ENCODE measurements around the gene NRXN2.

NRXN2 gene

DNA sequence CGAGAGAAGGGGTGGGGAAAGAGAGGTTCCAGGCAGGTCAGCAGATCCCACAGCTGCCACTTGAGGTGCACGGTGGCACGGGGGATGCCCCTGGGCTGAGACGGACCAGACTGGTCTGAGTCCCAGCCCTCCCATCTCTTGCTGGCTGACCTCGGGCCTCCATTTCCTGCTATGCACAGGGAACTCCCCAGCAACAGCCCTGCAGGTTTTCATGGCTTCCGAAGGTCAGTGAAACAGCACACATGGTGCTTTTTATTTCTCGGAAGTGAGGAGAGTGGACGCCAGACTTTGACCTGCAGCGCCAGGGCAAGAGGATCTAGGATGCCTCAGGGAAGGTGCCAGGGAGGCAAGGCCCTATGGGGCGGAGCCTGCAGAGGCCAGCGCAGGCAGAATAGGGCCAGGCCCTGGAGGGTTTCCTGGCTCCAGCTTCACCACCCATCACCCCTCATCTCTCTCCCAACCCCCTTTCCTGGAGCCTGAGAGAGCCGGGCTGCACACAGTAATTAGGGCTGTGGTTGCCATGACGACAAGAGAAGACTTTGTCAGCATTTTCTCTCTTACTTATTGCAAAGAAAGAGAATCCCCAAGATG lies 102.5 kb downstream of the NRXN2 start:
- no peak for DNase-seq

DNA sequence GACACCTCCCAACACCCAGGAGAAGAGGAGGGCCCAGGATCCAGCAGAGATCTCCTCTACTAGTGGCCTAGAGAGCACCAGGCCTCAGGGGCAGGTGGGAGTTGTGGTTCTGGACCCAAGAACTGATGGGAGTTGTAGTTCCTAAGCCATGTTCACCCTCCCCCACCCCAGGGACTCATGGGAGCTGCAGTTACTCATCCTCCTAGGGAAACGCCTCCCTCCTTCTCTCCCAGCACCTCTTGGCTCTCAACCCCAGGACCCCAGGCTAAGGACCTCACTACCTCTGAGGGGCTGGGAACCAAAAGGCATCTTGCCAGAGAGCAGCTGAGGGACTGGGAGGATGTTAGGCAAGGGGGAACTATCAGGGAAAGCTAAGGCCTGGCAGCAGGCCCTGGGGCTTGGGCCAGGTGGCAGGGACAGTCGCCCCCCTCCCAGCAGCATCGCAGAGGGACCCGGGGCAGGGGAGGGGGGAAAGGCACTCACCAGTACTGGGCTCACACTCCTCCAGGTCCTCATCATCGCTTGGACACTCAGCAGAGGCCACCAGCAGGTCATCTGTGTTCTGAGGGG lies 103.1 kb downstream of the NRXN2 start:
- DNase-seq: no peak

DNA sequence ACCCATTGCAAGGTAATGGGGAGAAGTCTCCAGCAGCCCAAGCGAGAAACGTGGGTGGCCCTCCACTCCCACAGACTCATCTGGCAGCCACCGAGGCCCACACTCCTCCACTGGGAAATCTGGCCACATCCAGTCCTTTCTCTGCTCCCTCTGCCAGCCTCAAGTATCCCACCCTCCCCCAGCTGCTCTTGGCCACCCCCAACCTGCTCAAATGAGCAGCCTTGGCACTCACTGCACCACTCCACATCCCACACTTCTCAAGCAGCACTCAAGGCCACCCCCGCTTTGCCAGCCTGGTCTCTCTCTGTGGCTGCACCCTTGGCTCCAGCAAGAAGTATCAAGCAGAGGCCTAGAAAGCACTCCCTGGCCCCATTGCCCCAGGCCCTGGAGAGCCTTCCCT lies 103.8 kb downstream of the NRXN2 start:
- no peak for DNase-seq

DNA sequence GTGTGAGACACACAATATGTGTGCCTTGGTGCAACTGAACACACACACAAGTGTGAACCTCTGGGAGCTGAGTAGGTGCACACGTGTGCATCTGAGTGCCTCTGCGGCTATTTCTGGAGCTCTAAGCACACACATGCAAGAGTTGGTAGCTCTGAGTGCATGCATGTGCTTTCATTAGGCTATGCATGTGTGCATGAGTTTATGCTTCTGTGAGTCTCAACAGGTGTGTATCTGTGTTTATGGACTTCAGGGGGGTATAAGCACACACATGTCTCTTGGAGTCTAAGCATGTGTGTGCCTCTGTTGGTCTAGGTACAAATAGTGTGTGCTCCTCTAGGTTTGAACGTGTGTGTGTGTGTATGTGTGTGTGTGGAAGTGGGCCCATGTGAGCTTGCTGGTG lies 106.2 kb downstream of the NRXN2 start:
- no peak for DNase-seq

DNA sequence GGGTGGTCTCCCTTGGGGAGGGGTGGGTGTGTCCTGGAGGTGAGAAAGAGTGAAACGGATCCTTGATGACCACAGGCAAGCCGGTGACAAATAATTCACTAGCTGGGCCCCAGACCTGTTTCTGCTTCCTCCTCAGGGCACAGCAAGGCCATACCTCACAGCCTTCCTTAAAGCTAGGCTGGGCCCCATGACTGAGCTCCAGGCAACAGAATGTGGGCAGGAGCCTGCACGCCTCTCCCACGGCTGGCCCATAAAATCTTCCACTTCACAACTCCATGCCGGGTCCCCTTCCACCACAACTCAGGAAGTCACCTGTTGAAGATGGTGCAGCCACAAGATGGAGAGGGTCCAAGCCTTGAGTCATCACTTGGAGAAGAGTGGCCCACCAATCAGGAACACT lies 108.1 kb downstream of the NRXN2 start:
- no peak for DNase-seq

DNA sequence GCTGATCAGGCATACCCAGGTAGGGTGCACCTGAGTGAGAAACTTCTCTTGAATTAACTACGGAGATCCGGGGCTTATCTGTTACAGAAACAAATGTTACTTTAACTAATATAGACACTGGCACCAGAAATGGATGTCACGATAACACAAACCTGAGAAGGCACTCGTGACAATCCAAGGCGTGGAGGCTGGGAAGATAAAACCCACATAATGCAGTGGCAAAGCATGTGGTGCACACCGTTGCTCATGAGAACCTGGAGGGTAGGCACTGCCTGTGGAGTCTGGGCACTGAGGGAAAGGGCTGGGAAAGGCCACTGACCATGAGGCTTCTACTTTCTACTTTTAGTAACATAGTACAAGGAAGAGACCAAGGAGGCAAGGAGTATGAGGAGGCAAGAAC lies 109.3 kb downstream of the NRXN2 start:
- DNase-seq: no peak

DNA sequence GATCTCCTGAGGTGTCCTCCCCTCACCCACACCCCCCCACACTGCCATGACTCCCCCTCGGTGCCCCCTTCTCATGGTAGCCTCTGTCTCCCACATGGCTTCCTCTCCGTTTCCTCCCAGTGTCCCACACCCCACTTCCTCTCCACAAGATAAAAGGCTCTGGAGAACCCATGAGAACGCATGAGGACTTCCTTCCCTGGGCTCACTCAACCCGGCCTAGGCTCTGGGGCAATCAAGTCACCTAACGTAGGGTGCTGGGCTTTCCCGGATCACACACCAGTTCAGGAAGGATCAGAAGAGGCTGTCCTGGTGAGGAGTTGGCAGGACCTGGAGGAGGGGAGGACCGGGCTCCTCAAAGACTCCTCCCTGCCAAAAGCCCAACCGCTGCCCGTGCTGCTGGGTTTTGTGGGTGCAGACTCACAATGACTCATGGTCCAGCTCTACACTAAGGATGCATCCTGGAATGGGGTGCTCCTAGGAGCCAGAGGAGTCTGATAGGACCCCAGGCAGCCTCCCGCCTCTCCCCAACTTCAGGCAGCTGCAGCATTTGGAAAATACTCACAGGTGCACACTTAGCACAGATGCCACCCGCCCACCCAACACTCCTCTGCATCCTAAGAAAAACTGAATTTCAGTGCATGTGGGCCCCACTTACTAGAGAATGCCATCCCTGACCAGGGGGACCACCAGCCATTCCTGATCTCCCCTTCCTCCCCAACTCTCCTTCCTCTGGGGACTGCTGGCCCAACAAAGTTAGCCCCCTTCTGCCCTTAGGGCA lies 110.9 kb downstream of the NRXN2 start:
- no peak for DNase-seq

DNA sequence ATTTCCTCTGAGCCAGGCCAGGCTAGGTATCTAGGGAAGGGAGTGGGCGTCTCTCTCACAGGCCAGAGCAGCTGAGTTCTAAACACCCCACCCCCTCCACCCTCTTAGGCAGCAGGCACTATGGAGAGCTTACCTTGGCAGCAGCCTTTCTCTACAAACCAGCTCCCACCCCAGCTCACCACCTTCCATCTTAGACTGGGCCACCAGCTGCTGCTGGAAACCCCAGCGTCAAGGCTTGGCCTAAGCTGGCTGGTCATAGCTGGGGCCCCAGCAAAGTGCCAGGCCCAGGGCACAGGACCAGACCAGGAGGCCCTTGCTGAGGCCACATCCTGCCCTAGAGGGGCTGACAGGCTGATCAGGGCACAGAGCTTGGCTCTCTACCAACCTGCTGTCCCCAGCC lies 111.8 kb downstream of the NRXN2 start:
- no peak for DNase-seq

DNA sequence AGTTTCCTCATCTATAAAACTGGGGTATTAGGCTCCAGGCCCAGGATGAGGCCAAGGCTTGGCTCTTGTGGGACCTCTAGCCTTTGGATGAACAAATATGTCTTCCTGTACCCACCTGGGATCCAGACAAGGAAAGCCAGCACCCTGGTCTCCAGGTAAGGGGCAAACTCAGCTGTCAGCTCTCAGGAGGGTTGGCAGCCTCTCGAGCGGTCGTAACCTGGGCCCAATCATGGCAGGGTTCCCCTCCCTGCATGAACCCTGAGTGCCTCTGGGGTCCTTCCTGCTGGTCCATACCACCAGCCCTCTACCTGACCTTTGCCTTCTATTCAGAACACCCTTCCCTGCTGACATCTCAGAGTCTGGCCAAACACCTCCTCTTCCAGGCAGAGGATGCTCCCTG lies 112.4 kb downstream of the NRXN2 start:
- no peak for DNase-seq

DNA sequence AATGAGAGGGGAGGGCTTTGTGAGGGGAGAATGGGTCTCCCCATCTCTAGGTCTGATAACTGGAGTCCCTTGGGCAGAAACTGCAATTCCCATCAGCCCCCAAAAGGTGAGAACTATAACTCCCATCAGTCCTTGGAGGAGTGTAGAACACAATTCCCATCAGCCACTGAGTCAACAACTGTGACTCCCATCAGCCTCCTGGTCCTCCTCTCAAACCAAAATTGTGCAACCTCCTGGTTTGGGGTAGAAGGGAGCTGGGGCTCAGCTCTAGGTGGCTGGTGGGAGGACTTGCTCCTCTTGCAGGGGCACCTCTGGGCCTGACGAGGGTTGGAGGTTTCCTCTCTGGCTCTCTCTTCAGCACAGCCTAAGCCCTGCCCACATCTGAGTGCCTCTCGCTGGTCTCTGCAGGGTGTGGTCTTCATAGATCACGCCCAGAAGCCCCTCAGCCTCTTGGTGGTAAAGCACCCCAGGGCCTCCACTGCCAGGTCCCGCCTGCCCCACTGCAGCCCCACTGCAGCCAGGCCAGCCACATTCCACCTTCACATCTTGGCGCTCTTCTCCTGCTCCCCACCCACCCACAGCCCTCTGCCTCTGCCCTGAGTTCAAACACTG lies 113.5 kb downstream of the NRXN2 start:
- DNase-seq: no peak

DNA sequence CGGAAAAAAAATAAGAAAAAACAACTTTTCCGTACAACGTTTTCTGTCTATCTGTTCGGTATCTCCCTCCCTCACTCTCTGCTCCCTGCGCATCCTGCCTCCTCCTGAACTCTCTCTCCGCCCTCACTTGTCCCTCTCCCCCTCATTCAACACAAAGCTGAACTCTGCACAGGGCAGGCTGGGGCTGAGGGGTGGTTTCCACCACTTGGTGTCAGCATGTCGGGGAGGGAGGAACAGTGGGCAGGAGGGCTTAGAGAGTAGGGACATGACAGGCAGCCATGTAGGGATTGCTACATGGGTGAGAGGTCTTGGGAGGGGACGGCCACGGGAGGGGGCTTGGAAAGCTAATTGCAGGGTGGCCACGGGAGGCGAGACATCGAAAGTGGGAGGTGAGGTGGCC lies 114.4 kb downstream of the NRXN2 start:
- no peak for DNase-seq

DNA sequence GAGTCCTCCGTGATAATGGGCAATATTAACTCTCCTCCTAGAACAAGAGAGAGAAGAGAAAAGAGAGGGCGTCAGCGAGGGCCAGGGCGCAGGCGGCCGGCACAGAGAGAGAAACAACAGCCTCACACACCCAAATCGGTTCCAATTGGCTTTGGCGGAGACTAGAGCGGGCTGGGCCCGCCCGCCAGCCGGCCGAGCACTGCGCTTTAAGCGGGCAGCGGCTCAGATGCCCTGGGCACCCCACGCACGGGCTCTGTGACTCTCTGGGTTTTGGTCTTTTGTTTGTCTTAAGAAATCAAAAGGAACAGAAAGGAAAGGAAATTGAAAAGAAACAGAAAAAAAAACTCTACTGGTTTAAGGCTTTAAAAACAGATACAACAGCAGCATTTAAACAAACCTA lies 115.0 kb downstream of the NRXN2 start:
- no peak for DNase-seq

DNA sequence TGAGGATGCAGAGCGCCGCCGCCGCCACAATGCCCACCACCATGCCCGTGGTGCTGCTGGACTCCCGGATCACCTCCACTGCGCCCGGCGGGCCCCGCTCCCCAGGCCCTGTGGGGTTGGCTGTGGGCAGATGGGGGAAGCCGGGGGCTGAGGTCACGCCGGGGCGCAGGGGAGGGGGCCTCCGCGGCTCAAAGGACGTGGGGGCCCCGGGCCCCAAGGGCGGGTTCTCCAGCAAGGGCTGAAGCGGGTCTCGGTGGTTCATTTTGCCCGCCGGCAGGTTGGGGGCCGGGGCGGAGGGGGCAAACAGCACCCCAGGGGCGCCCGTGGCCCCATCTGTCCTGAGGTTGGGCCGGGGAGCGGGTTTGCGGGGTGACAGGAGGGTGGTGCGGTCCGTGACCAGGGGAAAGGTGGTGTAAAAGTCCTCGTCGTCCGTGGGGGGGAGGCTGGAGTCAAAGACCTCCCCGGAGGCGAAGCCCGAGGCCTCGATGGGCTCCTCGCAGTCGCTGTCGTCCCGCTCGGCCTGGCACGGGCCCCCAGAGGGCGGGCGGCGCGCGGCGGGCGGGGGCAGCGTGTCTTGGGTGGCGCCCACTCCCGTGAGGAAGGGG lies 115.5 kb downstream of the NRXN2 start:
- no peak for DNase-seq

DNA sequence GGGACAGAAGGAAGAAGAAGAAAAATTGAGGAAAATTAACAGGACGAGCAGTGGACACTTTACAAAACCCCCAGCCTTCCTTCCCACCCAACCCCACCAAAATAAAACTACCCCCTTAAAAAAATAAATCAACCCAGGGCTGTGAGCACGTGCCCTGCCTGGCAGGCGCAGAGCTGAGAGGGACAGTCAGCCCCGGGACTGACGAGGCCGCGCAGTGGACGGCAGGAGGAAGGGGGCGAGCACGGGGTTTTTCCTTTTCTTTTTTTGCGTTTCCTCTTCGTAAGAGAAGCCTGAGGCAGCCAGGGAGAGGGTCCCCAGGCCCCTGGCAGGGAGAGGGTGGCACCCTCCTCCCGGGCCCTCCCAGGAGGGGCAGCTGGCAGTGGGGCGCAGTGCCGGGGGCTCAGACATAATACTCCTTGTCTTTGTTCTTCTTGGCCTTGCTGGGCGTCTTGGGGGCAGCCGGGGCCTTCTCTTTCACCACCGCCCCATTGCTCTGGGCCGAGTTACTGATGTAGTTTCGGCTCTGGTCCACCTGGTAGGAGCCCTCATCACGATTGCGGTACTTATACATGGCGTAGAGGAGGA lies 116.1 kb downstream of the NRXN2 start:
- no peak for DNase-seq

DNA sequence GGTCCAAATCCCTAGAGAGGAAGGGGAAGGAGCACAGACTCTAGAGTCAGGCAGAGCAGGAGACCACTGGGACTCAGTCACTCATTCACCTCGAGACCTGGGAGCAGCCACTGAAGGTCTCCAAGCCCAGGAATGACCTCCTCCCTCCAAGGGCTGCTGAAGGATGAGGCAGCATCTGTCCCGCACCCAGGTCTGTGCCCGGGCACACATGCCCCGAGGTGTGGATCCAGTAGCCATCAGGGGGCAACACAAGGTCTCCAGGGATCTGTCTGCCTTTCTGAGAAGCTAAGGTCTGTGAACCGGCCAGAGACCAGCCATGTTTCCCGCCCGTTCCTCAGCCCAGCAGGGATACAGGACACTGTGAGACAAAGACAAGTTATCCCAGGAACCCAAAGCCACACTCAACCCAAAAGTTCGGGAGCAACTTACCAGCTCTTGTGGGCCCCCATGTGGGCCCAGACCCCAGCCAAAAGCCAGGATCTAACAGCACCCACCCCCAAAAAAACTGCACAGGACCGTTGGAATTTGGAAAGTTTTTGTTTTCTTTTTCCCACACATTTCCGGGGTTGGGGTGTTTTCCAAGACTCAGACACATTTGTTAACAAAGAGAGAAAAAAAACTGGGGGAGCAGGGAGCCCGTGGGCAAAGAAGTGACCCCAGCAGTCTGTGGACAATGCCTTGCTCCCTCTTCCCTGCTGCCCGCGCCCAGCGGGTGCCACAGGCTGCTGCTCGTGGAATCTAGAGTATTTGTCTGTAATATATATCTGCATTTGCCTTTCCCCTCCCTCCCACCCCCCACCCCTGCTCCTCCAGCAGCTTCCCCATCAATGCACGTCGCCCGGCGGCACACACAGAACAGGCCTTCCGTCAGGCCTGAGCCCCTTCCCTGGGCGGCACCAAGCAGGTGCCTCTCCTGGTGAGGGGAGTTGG lies 117.1 kb downstream of the NRXN2 start:
- DNase-seq: no peak

DNA sequence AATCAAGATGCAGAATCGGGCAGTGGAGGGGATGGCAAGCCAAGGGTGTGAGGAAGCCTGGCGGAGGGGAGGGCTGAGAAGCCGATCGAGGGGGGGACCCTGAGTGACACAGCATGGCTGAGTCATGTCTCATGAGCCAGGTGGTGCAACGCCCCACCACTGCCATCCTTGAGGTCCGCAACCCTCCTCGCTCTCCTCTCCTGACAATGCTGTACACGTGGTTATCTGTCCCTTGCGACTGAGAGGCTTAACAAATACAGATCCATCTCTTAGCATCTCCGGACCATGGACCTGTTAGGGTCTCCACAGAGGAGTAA lies 117.8 kb downstream of the NRXN2 start:
- no peak for DNase-seq

DNA sequence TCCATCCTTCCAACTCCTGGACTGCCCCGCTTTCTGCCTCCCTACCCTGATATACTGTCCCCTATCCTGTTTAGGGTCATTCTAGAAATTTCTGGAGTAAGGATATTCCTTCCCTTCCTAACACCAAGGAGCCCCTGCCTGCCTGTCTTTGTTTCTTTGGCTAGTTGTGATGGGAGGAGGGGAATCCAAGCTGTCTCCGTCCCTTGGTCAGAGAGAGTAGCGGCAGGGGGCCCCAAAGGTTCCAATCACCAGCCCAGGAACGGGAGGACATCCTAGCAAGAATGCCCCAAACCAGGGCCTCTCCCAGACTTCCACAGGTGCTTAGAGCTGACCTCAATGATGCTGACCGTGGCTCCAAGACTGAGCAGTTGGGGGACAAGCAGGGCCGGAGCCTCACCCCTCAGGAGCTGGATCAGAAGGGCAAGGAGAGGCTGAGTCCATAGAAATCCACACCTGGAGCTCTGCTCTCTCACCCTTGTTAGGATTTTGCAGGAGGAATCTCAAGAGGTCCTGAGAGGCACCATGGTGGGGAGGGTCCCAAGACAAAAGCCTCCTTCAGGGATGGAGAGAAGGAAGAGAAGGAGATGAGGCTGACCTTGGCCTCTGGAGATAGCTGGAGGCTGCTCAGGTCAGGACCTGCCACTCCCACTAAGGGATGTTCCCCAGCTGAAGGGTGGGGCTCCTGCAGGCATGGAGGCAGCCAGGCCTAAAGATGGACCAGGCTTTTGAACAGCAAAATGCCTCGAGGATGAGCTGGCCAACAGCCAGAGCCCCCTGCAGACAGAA lies 118.3 kb downstream of the NRXN2 start:
- no peak for DNase-seq

DNA sequence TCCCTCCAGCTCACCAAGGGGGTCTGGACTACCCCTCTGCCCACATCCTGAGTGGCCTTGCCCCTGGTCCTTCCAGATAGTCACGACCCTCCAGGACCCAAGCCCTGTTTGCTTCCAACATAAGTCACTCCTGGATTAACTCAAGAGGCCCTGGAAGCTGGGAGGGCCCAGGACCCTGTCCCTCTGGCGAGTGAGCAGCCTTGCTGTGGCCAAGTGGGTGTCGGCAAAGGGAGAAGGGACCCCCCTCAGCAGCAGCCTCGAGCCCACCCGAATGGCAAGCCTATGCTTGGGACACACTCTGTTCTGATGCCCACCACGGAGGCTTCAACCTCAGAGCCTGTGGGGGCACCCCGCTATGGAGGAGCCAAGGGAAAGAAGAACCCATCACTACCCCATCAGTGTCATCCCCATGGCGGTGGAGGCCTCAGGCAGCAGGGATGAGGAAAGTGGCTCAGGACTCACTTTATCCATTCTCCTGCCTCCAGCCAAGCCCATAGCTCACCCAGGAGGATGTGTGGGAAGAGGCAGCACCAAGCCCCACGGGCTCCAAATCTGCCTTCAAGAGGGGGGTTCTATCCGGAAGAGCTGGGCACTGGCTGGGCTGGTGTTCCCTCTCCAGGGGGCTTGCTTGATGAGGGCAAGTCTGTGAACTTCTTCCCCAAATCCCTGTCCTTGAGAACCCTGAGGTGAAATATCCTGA lies 119.4 kb downstream of the NRXN2 start:
- no peak for DNase-seq

DNA sequence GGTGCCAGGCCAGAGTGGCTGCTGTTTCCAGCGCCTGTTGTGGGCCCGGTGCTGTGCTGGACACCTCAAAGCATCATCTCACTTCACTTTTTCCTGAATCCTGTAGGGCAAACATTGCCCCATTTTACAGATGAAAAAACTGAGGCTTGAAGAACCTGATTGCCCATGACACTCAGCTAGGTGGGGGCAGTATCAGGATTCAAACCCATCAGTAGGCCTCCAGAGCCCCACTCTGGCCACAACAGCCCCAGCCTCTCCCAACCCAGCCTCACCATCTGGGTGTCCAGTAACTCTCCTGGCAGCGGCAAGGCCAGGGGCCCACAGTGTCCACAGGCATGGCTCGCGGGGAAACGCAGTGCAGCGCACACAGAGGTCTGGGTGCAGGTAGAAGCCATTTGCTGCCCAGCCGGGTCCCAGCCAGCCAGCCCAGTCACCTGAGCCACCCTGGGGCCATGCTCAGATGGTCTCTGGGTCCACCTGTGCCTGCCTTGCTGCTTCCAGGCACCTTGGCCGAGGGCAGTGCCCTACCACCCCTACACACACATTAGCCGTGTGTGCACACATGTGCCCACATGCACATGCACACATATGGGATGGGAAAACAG lies 120.4 kb downstream of the NRXN2 start:
- DNase-seq: no peak
